GM10266 (cell line): ENCODE data around the gene GATA2.

Source experiments
- DNase-seq: peaks from one replicate; pipeline ENCODE4 v3.0.0; 2012; ENCODE audit errors: extremely low spot score
- CTCF ChIP-seq: IDR thresholded peaks from 2 replicates; pipeline ENCODE4 v1.5.1; 2012; ENCODE audit warnings: mild to moderate bottlenecking, low read depth; ENCODE audit not compliant: control insufficient read depth, insufficient read depth; ENCODE audit errors: missing control alignments

GATA2 gene

GRCh38 chr3:128482666-128483656 is 10.0 kb downstream of the GATA2 start:
- TF ChIP-seq CTCF = no peak
- DNase-seq = no peak

GRCh38 chr3:128482175-128482574 is 10.8 kb downstream of the GATA2 start:
- no peak for TF ChIP-seq CTCF
- DNase-seq = no peak

- no peak for TF ChIP-seq CTCF
- no peak for DNase-seq
These were observed 11.5 kb downstream of the GATA2 start for GRCh38 chr3:128481438-128481942.

- TF ChIP-seq CTCF = no peak
- no peak for DNase-seq
These were observed 12.1 kb downstream of the GATA2 start for GRCh38 chr3:128480717-128481437.

- no peak for DNase-seq
- TF ChIP-seq CTCF = no peak
These were observed 12.7 kb downstream of the GATA2 start for GRCh38 chr3:128480278-128480677.

- DNase-seq = no peak
- TF ChIP-seq CTCF = no peak
These were observed 13.4 kb downstream of the GATA2 start for GRCh38 chr3:128479558-128480086.
